HG03135 (cell line): Measurements from ENCODE around the gene GIGYF2.

Experiments used
- ATAC-seq: cut with Tn5 transposase; IDR thresholded peaks from one replicate; pipeline ENCODE4 v1.9.1; 2021; ENCODE audit warnings: mild to moderate bottlenecking, moderate library complexity; ENCODE audit not compliant: unreplicated experiment

The GIGYF2 gene

GRCh38 chr2:232859385-232859916, 162.3 kb downstream of the GIGYF2 start:
- no peak for ATAC-seq

GRCh38 chr2:232860593-232861241, 163.6 kb downstream of the GIGYF2 start:
- no peak for ATAC-seq

- no peak for ATAC-seq
Observed at GRCh38 chr2:232861353-232861752, 164.2 kb downstream of the GIGYF2 start.

GRCh38 chr2:232863996-232864395, 166.9 kb downstream of the GIGYF2 start:
- ATAC-seq, result no peak

GRCh38 chr2:232865165-232865564, 168.0 kb downstream of the GIGYF2 start:
- ATAC-seq, result no peak

GRCh38 chr2:232866104-232866503, 169.0 kb downstream of the GIGYF2 start:
- ATAC-seq, result no peak

- ATAC-seq, result no peak
Observed at GRCh38 chr2:232869138-232870017, 172.2 kb downstream of the GIGYF2 start.

GRCh38 chr2:232870018-232870765, 173.1 kb downstream of the GIGYF2 start, which contains the start of gene SNORC:
Gene SNORC (plus strand): TSS chr2:232870264. CDS start chr2:232870342, 78 bp downstream.
- ATAC-seq, result no peak

- ATAC-seq, result no peak
Observed at GRCh38 chr2:232870766-232871371, 173.7 kb downstream of the GIGYF2 start.

GRCh38 chr2:232871418-232871834, 174.3 kb downstream of the GIGYF2 start:
- no peak for ATAC-seq

GRCh38 chr2:232871835-232872736, 175.0 kb downstream of the GIGYF2 start:
- no peak for ATAC-seq

- no peak for ATAC-seq
Observed at GRCh38 chr2:232872826-232873225, 175.7 kb downstream of the GIGYF2 start.

- no peak for ATAC-seq
Observed at GRCh38 chr2:232873292-232873908, 176.3 kb downstream of the GIGYF2 start.

GRCh38 chr2:232873909-232874641, 176.9 kb downstream of the GIGYF2 start:
- no peak for ATAC-seq

GRCh38 chr2:232874677-232875223, 177.6 kb downstream of the GIGYF2 start:
- ATAC-seq, result no peak

- ATAC-seq, result no peak
Observed at GRCh38 chr2:232875256-232876121, 178.4 kb downstream of the GIGYF2 start.
